Raji (cell line): ENCODE results near the gene OPCML.

ENCODE experiments used
- POLR2A ChIP-seq: IDR thresholded peaks from 2 replicates; pipeline ENCODE4 v1.6.1; 2011; ENCODE audit warnings: low read depth, low read length, control low read depth; ENCODE audit not compliant: insufficient read depth

The OPCML gene

GRCh38 chr11:133072378-133072777 lies 459.9 kb downstream of the OPCML start:
- no peak for TF ChIP-seq POLR2A

- TF ChIP-seq POLR2A = no peak
Measured at GRCh38 chr11:133070791-133071190, 461.5 kb downstream of the OPCML start.

- no peak for TF ChIP-seq POLR2A
Measured at GRCh38 chr11:133070021-133070713, 462.1 kb downstream of the OPCML start.

GRCh38 chr11:133065847-133066485 lies 466.3 kb downstream of the OPCML start:
- TF ChIP-seq POLR2A = no peak

- no peak for TF ChIP-seq POLR2A
Measured at GRCh38 chr11:133064961-133065360, 467.3 kb downstream of the OPCML start.

- no peak for TF ChIP-seq POLR2A
Measured at GRCh38 chr11:133064152-133064877, 468.0 kb downstream of the OPCML start.

- no peak for TF ChIP-seq POLR2A
Measured at GRCh38 chr11:133058501-133058900, 473.8 kb downstream of the OPCML start.

GRCh38 chr11:133053124-133053776 lies 479.1 kb downstream of the OPCML start:
- TF ChIP-seq POLR2A = no peak

GRCh38 chr11:133052537-133052936 lies 479.8 kb downstream of the OPCML start:
- no peak for TF ChIP-seq POLR2A

GRCh38 chr11:133049244-133050019 lies 482.9 kb downstream of the OPCML start:
- TF ChIP-seq POLR2A = no peak

- no peak for TF ChIP-seq POLR2A
Measured at GRCh38 chr11:133048270-133048669, 484.0 kb downstream of the OPCML start.

GRCh38 chr11:133047771-133048115 lies 484.6 kb downstream of the OPCML start:
- TF ChIP-seq POLR2A = no peak

GRCh38 chr11:133047036-133047770 lies 485.1 kb downstream of the OPCML start:
- TF ChIP-seq POLR2A = no peak

GRCh38 chr11:133046252-133046651 lies 486.0 kb downstream of the OPCML start:
- TF ChIP-seq POLR2A = no peak
